HG03442 (cell line): ENCODE data around the gene LRPAP1.

Experiments used
- ATAC-seq: cut with Tn5 transposase; IDR thresholded peaks from one replicate; pipeline ENCODE4 v1.9.1; 2021; ENCODE audit warnings: mild to moderate bottlenecking, moderate library complexity; ENCODE audit not compliant: unreplicated experiment

The LRPAP1 gene

DNA sequence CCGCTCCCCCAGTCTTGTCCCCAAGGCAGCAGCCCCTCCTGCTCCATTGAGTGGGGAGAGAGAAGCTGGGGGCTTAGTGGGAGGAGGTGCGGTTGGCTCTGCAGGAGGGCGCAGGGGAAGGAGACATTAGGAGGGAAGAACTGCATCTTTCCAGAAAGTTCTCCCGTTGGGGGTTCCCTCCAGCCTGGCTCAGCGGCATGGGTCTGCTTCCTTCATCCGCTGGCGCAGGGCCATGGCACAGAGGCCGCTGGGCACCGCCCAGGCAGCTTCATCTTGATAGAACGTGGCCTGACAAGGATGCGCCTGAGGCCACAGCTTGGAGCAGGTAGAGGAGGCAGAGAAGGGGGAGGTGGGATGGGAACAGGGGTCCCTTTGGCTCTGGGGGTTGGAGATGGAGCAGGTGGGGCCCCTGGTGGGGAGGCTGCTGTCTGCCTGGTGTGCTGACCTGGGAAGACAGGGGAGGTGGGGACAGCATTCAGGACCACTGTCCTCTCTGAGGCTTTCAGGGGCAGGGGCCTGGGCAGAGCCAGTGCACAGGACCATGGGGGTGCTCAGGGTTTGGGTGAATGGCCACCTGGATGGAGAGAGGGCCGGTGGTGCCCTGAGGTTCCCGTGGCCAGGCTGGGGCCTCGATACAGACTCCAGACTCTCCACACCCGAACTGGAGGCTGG, 57.0 kb downstream of the LRPAP1 start:
- no peak for ATAC-seq

DNA sequence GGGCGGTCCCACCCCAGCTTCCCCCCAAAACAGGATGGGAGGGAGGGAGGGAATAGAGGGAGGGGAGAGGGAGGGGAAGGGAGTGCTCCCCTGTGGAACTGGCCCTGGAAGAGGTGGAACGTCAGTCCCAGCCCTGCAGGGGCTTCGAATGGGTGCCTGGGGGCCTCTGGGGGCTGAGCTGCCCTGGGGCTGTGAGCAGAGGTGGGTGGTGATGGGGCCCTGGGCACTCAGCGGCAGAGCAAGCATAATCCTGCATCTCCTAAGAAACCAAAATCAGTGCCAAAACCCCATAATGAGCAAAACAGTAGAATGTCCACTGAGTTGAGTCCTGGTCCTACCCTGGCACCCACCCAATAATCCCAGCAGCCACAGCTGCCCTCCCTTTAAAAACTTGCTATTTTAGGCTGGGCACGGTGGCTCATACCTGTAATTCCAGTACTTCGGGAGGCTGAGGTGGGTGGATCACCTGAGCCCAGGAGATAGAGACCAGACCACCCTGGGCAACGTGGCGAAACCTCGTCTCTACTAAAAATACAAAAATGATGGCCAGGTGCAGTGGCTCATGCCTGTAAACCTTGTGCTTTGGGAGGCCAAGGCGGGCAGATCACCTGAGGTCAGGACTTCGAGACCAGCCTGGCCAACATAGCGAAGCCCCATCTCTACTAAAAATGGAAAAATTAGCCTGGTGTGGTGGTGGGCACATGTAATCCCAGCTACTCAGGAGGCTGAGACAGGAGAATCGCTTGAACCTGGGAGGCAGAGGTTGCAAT, 58.0 kb downstream of the LRPAP1 start:
- no peak for ATAC-seq

DNA sequence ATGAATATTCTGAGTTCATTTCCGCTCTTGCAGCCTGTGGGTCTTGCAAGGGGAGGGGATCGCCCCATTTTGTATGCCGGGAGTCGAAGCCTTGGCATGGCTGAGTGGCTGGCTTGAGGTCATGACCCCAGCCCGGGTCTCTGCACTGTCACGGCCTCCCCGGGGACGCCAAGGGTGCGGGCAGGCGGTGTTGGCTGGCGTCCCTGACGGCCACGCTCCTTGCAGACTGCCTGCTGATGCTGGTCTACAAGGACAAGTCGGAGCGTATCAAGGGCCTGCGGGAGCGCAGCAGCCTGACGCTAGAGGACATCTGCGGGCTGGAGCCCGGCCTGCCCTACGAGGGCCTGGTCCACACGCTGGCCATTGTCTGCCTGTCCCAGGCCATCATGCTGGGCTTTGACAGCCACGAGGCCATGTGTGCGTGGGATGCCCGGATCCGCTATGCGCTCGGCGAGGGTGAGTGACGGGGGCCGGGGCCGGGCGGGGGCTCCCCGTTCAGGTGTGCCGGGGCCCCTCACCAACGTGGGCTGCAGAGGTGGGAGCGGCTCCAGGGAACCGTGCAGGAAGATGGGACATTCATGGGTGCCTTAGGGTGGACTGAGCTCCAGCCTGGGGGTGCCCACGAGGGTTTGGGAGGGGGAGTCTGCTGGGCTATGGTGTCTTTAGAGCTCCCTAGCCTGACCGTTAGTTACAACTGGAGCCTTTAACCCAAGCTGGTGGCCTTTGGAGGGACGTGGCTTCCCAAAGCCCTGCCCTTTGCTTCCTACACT, 58.9 kb downstream of the LRPAP1 start:
- ATAC-seq, result no peak

DNA sequence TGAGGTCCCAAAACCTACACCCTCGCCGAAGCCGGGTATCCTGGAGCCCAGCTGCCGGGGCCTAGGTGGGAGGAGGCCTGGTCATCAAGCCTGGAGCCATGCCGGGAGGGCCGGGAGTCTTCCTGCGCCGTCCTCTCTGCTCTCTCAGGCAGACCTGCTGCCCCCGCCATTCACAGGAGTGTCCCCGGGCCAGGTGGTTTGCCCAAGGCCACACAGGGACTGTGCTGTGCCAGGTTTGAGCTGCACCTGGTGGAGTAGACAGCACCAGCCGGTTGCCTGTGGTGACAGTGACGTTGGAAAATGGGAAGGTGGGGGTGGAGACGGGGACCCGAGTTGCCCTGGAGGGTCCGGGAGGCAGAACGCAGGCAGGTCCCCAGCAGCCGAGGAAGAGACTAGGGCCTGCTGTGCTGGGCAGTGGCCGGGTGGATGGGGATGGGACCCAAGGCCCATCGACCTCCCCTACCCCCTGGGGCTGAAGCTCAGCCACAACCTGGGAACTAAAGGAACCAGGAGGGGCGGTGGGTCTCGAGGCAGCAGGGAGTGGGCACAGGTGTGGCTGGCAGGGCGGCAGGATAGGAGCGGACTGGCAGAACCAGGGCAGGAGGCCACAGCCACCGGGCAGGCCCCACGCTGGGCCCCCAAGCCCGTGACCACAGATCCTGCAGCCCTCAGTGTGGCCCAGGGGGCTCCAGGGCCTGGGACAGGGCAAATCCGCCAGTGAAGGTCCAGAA, 59.6 kb downstream of the LRPAP1 start:
- no peak for ATAC-seq

DNA sequence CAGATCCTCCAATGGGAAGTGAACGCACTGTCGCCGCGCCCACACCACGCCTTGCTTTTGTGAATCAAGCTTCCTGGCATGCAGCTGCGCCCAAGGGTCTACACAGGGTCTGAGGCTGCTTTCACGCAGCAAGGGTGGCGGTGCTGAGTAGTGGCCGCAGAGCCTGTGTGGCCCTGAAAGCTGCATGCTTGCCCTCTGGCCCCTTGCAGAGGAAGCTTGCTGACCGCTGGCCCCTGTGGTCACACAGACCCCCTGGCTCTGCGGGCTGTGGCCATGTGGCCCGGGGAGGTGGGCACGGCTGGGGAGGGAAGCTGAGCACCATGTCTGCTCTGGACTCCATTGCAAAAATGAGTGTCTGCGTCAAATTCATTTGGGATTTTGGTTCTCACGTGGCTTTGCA, 60.3 kb downstream of the LRPAP1 start:
- no peak for ATAC-seq

DNA sequence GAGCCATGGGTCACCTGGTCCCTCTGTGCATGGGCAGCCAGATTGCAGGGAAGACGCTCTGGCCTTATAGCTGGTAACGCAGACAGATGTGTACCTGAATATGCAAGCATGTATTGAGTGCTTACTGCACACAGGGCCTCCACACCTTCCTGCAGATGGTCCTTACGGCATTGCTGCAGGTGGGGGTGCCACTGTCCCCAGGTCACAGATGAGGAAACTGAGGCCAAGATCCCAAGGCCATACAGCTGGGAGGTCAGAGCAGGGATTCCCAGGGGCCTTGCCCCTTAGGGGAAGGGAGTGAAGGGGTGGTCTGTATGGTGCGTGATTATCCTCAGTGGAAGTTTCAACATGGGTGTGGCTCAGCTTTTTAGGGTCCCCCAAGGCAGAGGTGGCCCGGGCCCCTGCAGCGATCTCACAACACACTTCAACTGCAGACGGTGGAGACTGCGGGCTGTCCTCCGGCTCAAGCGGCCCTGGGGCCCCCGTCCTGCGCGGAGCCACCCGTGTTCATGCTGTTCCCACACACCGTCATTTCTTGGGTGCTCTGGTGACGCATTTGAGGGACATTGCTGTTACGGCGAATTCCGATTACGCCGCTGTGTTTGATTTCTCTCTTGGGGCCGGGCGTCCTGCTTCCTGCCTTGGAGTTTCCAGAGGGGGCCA, 61.0 kb downstream of the LRPAP1 start:
- no peak for ATAC-seq

DNA sequence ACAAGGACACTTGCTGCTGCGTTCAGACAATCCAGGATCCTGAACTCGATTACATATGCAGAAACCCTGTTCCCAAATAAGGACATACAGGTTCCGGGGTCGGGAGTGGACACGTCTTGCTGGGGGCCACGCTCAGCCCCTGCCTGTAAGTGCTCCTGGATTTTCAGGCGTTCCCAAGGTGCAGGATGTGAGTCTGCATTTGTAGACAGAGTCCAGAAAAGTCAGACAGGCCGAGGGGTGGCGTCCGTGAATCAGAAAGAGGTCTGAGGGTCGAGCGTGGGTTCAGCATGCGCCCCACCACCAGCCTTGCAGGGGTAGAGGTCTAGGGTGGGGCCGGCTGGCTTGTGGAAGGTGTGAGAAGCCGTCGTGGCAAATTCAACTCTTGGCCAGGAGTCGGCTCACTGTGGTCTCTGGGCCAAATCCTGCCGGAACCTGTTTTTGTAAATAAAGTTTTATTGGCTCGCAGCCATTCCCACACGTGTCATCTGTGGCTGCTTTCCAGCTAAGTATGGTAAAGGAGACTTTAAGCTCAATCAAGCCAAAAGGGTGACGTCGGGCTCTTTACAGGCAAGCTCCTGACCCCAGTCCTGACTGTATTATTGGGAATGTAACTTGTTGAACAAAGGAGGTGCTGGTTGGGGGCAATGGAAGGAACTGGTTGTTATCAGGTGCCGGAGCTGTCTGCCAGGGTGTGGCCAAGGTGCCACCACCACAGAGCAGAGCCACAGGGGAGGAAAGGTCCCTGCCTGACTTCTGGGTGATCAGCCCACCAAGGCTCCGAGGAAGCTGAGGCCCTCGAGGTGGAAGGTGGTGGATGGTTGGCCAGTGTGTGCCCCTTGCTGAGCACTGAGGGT, 61.8 kb downstream of the LRPAP1 start:
- no peak for ATAC-seq

DNA sequence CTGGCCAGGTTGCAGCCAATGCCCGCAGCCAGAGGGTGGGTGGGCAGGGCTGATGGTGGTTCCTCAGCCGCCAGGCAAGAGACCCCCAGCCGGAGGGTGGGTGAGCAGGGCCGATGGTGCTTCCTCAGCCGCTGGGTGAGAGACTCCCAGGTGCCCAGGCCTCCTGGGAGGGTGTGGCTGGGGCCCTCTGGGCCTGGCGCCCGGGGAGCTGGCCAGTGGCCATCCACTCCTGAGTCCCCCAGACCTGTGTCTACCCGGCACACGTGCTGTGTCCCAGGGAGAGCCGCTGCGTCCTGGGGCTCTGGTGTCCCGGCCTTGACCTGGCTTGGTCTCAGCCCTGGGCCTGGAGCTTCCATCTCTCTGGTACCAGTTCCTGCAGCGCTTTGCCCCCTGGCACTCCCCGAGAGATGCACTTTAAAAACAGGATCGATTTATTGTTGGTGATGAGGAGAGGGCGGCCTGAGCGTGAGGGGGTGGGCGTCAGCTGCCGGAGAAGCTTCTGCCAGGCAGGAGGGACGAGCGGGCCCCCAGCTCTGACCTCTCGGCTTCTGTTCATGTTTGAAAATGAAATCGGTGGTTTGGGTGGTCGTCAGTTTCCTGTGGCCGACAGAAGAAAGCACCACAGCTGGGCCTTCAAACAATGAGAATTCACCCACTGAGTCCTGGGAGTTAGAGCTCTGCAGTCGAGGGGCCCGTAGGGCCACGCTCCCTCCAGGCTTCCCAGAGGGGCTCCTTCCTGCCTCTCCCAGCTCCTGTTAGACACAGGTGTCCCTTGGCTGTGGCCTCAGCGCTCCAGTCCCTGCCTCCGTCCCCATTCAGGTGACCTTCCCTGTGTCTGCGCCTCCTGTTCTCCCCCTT, 62.6 kb downstream of the LRPAP1 start:
- ATAC-seq, result no peak

DNA sequence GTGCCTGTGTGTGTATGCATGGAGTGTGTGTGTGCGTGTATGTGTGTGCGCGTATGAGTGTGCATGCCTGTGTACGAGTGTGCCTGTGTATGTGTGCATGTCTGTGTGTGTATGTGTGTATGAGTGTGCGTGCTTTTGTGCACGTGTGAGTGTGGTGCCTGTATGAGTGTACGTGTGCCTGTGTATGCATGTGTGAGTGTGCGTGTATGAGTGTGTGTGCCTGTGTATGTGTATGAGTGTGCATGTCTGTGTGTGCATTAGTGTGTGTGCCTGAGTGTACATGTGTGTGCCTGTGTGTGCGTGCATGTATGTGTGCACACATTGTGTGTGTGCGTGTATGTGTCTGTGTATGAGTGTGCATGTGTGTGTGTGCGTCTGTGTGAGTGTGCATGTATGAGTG, 63.4 kb downstream of the LRPAP1 start:
- no peak for ATAC-seq

DNA sequence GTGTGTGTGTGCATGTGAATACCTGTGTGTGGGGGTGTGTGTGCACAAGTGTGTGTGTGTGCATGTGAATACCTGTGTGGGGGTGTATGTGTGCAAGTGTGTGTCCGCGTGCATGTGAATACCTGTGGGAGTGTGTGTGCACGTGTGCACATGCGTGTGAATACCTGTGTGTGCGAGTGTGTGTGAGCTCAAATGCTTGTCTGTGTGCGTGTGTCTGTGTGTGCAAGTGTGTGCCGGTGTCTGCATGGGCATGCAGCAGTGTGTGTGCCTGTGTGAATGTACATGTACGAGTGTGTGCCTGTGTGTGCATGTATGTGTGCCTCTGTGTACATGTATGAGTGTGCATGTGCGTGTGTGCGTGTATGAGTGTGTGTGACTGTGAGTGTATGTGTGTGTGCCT, 64.1 kb downstream of the LRPAP1 start:
- no peak for ATAC-seq

DNA sequence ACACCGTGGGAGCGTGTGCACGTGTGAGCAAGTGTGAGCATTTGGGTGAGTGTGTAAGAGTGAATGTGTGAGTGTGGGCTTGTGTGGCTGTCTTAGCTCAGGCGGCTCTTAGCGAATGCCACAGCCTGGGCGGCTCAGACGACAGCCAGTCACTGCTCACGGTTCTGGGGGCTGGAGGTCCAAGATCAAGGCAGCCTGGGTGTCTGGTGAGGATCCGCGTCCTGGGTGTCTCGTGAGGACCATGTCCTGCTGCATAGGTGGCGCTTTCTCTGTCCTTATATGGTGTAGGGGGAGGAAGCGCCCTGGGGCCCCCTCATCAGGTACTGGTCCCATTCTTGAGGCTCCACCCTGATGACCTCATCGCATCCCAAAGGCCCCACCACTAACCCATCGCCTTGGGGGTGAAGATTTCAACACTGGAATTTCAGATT, 64.6 kb downstream of the LRPAP1 start:
- no peak for ATAC-seq

DNA sequence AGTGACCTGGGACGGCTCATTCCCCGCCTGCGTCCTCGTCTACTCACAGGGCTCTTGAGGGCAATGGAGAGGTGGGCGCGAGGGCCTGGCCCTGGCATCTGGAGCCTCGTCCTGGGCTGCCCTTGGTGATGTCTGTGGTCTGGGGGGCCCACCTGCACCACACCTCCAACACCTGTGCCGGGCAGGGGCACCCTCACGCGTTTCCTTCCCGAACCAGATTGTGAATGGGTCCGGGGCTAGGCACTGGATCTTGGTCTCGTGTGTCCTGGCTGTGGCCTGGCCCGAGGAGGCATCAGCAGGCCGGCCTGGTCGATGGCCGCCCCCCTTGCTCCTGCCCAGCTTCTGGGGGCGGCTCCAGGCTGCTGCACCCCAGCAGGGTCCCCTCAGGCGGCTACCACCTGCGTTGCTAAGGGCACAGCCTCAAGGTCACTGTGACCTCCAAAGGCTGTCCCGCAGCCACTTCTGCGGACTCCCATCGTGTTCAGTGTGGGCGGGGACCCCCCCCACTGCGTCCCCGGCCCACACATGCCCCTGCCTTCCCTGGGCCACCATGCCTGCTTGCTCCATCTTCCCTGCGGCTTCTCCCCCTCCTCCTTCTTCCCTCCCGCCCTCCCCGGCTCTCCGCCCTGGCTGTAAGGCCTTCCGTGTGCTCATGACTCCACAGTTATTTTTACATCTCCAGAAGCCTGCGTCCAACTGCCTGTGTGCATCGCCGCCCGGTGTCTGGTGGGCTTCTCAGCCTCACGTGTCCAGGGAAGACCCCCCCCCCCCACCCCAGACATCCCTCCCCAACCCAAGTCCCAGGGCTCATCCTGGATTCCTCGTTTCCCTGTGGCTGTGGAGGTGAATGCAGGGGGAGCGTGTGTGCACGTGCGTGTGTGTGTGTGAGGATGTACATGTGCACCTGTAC, 65.3 kb downstream of the LRPAP1 start:
- ATAC-seq, result no peak

DNA sequence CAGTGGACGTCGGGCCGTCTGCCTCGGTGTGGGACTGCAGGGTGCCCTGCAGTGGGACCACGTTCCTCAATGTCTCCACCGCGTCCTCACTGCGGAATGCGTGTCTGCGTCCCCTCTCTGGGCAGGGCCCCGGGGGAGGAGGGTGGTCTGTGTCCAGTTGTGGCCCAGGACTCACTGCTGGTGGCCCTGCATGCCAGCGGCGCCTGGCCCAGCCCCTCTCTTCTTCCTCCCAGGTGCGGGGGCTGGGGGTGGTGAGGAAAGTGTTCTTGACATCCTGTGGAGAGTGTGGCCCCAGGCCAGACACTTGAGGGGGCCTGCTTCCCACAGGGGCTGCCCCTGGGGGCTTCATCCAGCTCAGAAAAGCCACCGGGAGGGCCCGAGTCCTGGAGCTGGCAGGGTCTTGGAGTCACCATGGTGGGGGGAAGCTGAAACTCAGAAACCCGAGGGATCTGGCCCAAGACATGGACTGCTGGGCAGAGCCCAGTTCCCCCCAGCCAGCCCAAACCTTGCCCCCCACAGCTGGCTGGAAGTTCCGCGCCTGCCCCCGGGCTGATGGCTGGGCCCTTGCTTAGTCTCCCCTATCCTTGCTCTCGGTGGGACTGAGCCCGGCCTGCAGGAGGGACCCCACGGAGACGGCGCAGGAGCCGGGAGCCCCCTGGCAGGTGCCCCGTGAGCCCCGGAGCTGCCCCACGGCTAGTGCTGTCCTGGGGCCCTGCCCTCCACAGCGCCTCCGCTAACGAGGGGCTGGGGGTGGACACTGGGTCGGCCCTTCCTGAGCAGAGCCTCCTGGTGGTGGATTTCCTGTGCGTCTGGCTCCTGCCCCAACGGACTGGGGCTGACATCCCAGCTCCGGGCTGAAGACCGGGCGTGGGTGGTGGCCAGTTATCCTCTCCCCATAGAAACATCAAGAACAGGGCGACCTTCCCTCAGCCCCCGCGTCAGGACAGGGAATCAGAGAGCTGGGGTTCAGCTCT, 66.2 kb downstream of the LRPAP1 start:
- ATAC-seq, result no peak

DNA sequence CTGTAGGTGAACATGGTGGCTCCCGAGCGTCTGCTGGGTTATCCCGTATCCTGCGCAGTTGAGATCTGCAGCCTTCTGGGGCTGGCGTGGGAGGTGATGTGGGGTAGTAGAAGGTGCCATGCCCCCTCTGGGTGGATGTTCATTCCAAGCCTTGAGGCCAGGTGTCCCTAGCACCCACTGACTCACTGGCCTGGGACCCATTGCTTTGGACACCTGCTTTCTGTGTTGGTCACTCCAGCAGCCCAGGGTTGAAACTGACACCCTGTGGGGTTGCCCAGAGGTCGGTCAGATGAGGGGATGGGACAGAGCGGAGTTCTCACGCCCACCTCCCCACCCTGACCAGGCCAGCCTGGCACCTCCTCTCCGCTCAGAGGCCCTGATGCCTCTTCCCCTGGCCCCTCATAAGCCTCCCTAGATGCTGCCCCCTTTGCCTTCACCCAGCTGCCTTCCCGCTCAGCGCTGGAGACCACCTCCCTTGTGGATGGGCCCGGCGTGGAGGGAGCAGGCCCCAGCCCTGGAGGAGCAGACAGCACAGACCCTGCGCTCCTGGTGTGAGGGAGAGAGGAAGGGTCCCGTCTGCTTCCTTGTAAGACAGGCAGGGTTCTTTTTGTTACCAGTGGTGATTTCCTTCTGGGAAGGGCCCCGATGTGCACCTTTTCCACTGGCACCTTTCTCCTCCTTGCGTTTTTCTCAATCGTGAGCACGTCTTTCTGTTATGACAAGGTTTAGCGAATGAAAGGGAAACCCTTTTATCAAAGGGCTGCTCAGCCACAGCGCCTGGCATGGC, 67.1 kb downstream of the LRPAP1 start:
- no peak for ATAC-seq

DNA sequence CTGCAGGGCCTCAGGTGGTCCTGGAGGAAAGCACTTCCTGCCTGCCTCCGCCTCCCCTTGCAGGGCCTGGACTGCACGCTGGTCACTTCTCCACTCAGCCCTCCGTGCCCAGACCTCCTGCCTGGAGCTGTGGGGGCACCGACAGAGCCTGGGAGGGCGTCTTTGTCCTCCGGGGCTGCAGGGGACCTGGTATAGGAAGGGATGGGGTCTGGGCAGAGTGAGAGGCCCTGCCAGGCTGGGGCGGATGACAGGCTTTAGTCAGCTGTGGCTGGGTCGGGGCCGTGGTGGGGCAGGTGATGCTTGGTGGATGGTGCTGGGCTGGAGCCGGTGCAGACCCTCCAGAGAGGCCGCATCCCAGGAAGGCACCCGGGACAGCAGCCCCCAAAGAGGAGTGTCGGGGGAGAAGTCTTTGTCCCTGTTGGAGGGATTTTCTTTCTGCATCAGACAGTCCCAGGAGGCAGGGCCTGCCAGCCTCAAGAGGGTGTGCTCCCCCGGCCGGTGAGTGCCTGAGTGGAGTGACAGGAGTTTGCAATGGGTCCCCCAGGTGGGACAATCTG, 67.8 kb downstream of the LRPAP1 start:
- ATAC-seq, result no peak
